Vagina (tissue), 1 donor: ENCODE results near the gene FOXO6. TPM values are rescaled to one million over a fixed set of nuclear protein-coding genes. Genes with fewer than 3 reads are reported as not detected.

Source experiments
- total RNA-seq: library from RNA; depleted of rRNA; stranded (reverse); fragments of >200 nt; gene quantifications from one replicate; pipeline ENCODE4 v1.2.3, GENCODE V29; 2016

Gene FOXO6
- total RNA-seq, 1 donor from 2014 or later = 1.7 TPM

Other genes with a start within 250 kb of the FOXO6 start
- gene SCMH1, start 119.1 kb upstream of the FOXO6 start, total RNA-seq = 35.1 TPM
- gene EDN2, start 123.2 kb downstream of the FOXO6 start, total RNA-seq = 9.3 TPM